Stimulated activated naive CD4-positive, alpha-beta T cell (primary cell): ENCODE results near the gene EIF2AK2.
"Not testable (repeated sequence)": the region's sequence is repeated elsewhere in the genome, so short reads cannot be mapped to it uniquely, and the experiment has no call there.

Experiments used
- DNase-seq, 6 experiments: peaks; one replicate each; lab custom pipeline; 2025; lab: John Stamatoyannopoulos, UW

EIF2AK2 gene

DNA sequence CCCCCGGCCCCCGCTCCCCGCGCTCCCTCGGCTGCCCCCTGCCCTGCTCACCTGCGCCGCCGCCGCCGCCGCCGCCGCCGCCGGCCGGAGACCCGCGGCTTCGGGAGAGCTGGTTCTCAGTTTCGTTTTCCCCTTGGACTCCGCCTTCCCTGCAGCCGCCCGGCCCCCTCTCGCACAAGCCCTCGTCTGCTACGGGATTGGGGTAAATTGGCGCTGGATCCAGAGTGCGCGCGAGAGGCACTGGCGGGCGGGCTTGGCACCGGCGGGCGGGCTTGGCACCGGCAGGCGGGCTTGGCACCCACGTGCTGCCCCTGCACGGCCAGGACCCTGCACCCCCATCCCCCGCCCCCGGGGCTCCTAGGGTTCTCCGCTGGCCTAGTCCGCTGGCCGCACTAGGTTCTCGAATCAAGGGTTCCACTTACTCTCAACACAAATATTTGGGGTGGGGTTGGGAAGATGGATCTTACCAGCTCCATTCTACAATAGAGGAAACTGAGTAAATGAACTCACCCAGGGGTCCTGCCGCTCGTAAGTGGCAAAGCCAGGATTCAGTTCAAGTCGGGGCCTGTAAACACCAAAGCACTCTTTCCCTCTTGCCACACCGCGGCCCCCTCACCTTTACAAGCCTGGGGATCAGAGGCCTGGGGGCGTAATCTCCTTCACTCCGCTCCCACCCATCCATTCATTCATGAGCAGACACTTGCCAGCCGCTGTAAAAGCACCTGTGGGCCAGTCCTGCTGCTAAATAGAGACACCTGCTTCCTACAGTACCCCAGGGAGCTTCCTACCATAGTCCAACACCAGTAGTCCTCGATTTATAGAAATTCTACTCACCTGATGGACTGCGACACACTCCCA, at the start of gene EIF2AK2:
TSS of gene EIF2AK2 (minus strand) at position 124 of the 858 bp plus-strand sequence. CDS start 9,174 bp downstream, outside the sequence.
- DNase-seq, result peak; percentile 65 to 81 (median 78)

GRCh38 chr2:37205689-37206341, 49.0 kb upstream of the EIF2AK2 start:
- no peak for DNase-seq

DNA sequence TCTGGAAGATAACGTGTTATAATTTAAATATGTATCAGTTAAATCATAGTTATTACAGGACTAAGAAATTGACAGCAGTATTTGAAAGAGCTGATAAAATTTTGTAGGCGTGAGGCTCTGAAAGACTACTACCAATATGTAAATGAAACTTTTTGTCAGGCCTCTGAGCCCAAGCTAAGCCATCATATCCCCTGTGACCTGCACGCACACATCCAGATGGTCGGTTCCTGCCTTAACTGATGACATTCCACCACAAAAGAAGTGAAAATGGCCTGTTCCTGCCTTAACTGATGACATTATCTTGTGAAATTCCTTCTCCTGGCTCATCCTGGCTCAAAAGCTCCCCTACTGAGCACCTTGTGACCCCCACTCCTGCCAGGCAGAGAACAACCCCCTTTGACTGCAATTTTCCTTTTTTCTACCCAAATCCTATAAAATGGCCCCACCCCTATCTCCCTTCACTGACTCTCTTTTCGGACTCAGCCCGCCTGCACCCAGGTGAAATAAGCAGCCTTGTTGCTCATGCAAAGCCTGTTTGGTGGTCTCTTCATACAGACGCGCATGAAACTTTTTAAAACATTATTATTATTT, 48.4 kb upstream of the EIF2AK2 start:
- not testable (repeated sequence) for DNase-seq

DNA sequence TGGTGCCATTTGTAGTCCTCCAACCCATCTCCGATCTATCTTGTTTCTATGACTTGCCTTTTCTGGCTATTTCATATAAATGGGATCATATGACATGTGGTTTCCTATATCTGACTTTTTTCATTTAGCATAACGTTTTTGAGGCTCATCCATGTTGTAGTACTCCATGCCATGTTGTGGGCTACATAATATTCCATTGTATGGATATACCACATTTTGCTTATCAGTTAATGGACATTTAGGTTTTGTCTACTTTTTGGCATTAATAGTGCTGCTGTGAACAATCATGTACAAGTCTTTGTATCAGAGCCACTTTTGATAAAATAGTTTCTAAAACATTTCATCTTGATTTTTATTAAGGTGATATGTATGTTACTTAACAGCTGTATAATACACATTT, 46.9 kb upstream of the EIF2AK2 start:
- no peak for DNase-seq

- DNase-seq, result no peak
These were observed 45.0 kb upstream of the EIF2AK2 start for GRCh38 chr2:37201766-37202165.

GRCh38 chr2:37201208-37201607, 44.4 kb upstream of the EIF2AK2 start:
- DNase-seq, result no peak

- no peak for DNase-seq
These were observed 41.9 kb upstream of the EIF2AK2 start for GRCh38 chr2:37198681-37199065.

DNA sequence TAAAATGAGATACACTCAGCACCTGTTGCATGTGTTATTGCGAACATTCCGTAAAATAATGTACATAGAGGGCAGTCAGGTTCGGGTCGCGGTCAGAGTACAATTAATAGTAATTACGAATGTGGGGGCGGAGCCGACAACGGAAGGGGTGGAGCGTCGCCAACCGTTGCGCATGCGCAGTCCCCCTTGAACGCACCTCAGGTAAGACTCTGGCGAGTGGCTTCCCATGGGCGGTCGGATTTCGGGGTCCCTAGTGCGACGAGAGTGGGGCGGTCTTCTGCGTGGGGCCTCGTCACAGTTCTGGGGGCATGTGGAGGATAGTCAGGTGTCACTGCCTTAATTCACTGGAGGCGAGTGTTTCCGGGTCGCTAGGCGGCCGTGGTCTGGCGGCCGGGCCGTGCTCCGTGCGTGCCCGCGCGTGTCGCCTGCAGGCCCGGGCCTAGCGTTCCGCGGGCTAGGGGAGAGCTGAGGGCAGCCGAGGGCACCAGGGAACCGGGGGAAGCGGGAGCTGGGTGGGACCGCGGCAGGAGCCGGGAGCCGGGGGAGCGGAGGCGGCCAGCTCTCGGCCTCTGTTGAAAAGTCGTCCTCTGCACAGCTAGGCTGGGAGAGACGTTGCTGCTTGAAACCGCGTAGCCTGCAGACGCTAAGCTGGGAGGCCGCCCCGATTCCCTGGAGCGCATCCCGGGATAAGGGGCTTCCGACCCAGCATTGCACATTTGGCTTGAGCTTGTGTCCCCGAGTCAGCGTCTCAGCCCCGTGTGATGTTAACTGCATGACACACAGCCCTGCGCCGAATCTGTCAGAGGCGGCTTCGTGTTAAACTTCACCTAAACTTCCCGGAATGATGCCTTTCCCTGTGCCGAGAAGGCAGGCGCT, 39.8 kb upstream of the EIF2AK2 start, which contains the start of gene CEBPZOS:
TSS of gene CEBPZOS (plus strand) at position 177 of the 876 bp plus-strand sequence. CDS start 3,209 bp downstream, outside the sequence.
- peak; percentile 70 to 93 (median 87) for DNase-seq

DNA sequence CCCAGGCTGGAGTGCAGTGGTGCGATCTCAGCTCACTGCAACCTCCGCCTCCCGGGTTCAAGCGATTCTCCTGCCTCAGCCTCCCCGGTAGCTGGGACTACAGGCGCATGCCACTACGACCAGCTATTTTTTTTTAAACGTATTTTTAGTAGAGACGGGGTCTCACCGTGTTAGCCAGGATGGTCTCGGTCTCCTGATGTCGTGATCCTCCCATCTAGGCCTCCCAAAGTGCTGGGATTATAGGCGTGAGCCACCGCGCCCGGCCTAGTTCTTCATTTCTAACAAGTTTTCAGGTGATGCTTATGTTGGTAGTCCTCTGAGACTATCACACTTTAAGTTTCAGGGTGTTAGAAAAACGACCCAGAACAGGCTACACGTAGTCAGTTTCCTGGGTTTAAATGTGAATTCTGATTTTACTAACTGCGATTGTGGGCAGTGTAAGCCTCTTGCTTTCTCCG, 39.1 kb upstream of the EIF2AK2 start:
- not testable (repeated sequence) for DNase-seq

- DNase-seq, result no peak
These were observed 35.8 kb upstream of the EIF2AK2 start for GRCh38 chr2:37192551-37192950.

- DNase-seq, result no peak
These were observed 35.0 kb upstream of the EIF2AK2 start for GRCh38 chr2:37191747-37192146.

DNA sequence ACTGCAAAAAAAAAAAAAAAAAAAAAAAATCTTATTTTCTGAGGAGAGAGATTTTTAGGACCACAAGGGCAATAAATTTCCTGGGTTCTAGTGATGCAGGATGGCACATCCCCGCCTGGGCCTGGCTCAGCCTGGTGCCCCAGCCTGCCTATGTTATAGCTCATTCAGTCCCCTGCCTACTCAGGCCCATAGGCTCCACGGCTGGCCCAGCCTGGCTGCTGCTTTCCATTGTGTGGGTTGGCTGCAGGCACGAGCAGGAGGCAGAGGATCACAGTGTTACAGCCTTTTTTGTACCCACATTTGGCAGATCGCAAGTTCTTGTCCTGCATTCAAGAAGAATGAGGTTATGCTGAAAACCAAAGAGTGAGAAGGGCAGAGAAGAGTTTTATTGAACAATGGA, 34.5 kb upstream of the EIF2AK2 start:
- DNase-seq, result no peak

- DNase-seq, result no peak
These were observed 33.5 kb upstream of the EIF2AK2 start for GRCh38 chr2:37190290-37190689.

- DNase-seq, result no peak
These were observed 32.8 kb upstream of the EIF2AK2 start for GRCh38 chr2:37189452-37190153.

DNA sequence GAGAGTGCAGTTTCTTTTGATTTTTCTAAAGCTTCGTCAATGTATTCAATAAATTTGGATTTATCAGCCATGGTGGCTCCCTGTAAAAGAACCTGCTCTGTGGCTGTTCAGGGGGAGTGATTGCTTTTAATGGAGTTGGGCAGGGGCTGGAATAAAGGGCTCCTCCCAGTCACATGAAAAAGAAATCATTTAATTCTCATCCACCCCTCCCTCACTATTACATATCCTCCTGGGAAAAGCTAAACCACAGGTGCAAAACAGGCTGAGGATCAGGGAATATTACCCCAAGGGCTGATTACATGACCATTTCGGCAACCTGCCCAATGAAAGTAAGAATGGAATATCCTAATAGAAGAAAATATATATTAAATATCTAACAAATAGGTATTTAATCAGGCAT, 31.8 kb upstream of the EIF2AK2 start, which contains the start of gene SULT6B1:
TSS of gene SULT6B1 (minus strand) at position 101 of the 400 bp plus-strand sequence. CDS start at position 71, 30 bp downstream.
- DNase-seq, result no peak

DNA sequence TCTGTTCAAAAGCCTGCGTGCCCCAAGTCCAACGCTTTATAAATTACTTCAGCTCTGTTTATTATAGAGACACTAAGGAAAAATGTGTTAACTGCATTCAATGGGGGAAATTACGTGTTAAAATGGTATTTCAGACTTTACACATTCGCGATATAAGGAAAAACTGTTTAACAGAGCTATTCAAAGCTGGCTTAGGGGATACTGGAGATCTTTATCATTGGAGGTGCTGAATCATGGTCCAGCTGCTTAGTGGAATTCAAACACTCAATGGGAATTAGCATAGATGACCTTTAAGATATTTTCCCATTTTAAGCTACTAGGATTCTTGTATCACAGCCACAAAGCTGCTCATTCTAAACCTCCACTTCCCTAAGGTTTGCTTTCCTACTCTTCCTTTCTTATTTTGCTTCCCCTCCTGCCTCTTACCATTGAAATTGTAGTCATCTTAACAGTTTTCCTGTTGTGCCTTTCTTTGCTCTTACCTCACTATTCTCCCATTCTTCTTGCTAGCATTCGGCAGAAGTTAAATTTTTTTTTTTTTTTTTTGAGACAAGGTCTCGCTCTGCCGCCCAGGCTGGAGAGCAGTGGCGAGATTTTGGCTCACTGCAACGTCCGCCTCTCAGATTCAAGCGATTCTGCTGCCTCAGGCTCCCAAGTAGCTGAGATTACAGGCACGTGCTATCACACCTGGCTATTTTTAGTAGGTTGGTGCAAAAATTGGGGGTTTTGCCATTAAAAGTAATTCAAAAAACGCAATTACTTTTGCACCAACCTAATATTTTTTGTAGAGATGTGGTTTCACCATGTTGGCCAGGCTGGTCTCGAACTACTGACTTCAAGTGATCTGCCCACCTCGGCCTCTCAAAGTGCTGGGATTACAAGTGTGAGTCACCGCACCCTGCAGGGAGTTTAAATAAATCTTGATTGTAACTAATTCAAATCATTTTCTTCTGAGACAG, 25.2 kb upstream of the EIF2AK2 start:
- DNase-seq, result no peak

DNA sequence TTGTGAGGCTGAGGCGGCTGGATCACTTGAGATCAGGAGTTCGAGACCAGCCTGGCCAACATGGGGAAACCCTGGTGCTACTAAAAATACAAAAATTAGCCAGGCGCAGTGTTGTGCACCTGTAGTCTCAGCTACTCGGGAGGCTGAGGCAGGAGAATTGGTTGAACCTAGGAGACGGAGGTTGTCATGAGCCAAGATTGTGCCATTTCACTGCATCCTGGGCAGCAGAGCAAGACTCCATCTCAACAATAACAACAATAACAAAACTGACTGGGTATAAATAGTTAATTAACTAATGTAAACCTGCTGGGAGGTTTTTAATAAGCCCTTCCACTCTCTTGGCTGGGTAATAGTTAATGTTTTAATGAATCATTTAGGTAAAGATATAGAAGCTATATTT, 23.9 kb upstream of the EIF2AK2 start:
- no peak for DNase-seq

- no peak for DNase-seq
These were observed 23.3 kb upstream of the EIF2AK2 start for GRCh38 chr2:37180006-37180639.

- DNase-seq, result no peak
These were observed 17.0 kb upstream of the EIF2AK2 start for GRCh38 chr2:37173741-37174140.
